Stimulated activated CD8-positive, alpha-beta memory T cell treated with anti-CD3 and anti-CD28 coated beads, Interleukin-12 subunit alpha, Interleukin-12 subunit beta, amount 100 ng/mL, for 1 hour (primary cell): ENCODE data around the gene MAGOHB.
"Not testable (repeated sequence)": the region's sequence is repeated elsewhere in the genome, so short reads cannot be mapped to it uniquely, and the experiment has no call there.

Experiments used
- DNase-seq: peaks from one replicate; pipeline ENCODE4 v3.0.0-alpha.2; 2020; ENCODE audit warnings: low read depth

Gene MAGOHB

GRCh38 chr12:10612110-10612509 lies 1.3 kb downstream of the MAGOHB start:
- no peak for DNase-seq

- DNase-seq: not testable (repeated sequence)
These were observed 2.2 kb downstream of the MAGOHB start for GRCh38 chr12:10611258-10611657.

- no peak for DNase-seq
These were observed 3.2 kb downstream of the MAGOHB start for GRCh38 chr12:10610188-10610587.

GRCh38 chr12:10607885-10608458 lies 5.4 kb downstream of the MAGOHB start:
- DNase-seq: no peak

- DNase-seq: no peak
These were observed 11.5 kb downstream of the MAGOHB start for GRCh38 chr12:10601860-10602259.

GRCh38 chr12:10600988-10601387 lies 12.4 kb downstream of the MAGOHB start:
- no peak for DNase-seq

- DNase-seq: no peak
These were observed 17.5 kb downstream of the MAGOHB start for GRCh38 chr12:10595881-10596280.

- no peak for DNase-seq
These were observed 22.4 kb downstream of the MAGOHB start for GRCh38 chr12:10590966-10591365.

- DNase-seq: no peak
These were observed 29.0 kb downstream of the MAGOHB start for GRCh38 chr12:10584415-10584814.

- no peak for DNase-seq
These were observed 30.7 kb downstream of the MAGOHB start for GRCh38 chr12:10582704-10583103.

GRCh38 chr12:10582133-10582532 lies 31.3 kb downstream of the MAGOHB start:
- not testable (repeated sequence) for DNase-seq

GRCh38 chr12:10574307-10574706 lies 39.1 kb downstream of the MAGOHB start:
- no peak for DNase-seq

GRCh38 chr12:10572021-10572490 lies 41.4 kb downstream of the MAGOHB start:
- DNase-seq: not testable (repeated sequence)

- no peak for DNase-seq
These were observed 42.3 kb downstream of the MAGOHB start for GRCh38 chr12:10571141-10571540.

GRCh38 chr12:10567813-10568212 lies 45.6 kb downstream of the MAGOHB start:
- no peak for DNase-seq

- no peak for DNase-seq
These were observed 49.4 kb downstream of the MAGOHB start for GRCh38 chr12:10563966-10564365.

- no peak for DNase-seq
These were observed 50.4 kb downstream of the MAGOHB start for GRCh38 chr12:10563002-10563401.

GRCh38 chr12:10562306-10562933 lies 51.0 kb downstream of the MAGOHB start:
- no peak for DNase-seq

GRCh38 chr12:10559244-10559643 lies 54.2 kb downstream of the MAGOHB start:
- no peak for DNase-seq

- no peak for DNase-seq
These were observed 54.6 kb downstream of the MAGOHB start for GRCh38 chr12:10558789-10559188.

GRCh38 chr12:10558301-10558700 lies 55.1 kb downstream of the MAGOHB start:
- DNase-seq: no peak

- no peak for DNase-seq
These were observed 55.6 kb downstream of the MAGOHB start for GRCh38 chr12:10557766-10558165.

- no peak for DNase-seq
These were observed 56.1 kb downstream of the MAGOHB start for GRCh38 chr12:10557329-10557728.
